Activated CD8-positive, alpha-beta memory T cell treated with anti-CD3 and anti-CD28 coated beads for 4 hours (primary cell): ENCODE data around the gene MBTPS2.

ENCODE experiments used
- DNase-seq, 2 donors: peaks; one replicate each; pipeline ENCODE4 v3.0.0-alpha.2; 2020; ENCODE audit warnings: low read depth in 2 of 2

Gene MBTPS2

GRCh38 chrX:21934414-21934813 lies 95.0 kb downstream of the MBTPS2 start:
- DNase-seq, result no peak
